Measurements from ENCODE around the gene ADGRV1.
"Not testable (repeated sequence)": the region's sequence is repeated elsewhere in the genome, so short reads cannot be mapped to it uniquely, and the experiment has no call there.

Gene ADGRV1

GRCh38 chr5:90996089-90996488 is 437.5 kb downstream of the ADGRV1 start:
- DNase-seq (ENCODE audit: low read depth) = no peak

GRCh38 chr5:90997082-90997481 is 438.5 kb downstream of the ADGRV1 start:
- no peak for DNase-seq (ENCODE audit: low read depth)

GRCh38 chr5:91000743-91001142 is 442.1 kb downstream of the ADGRV1 start:
- DNase-seq (ENCODE audit: low read depth) = no peak

- DNase-seq (ENCODE audit: low read depth) = no peak
Measured at GRCh38 chr5:91006713-91007112, 448.1 kb downstream of the ADGRV1 start.

GRCh38 chr5:91007251-91007650 is 448.7 kb downstream of the ADGRV1 start:
- no peak for DNase-seq (ENCODE audit: low read depth)

- no peak for DNase-seq (ENCODE audit: low read depth)
Measured at GRCh38 chr5:91007780-91008402, 449.3 kb downstream of the ADGRV1 start.

GRCh38 chr5:91010090-91010489 is 451.5 kb downstream of the ADGRV1 start:
- DNase-seq (ENCODE audit: low read depth) = no peak

GRCh38 chr5:91011029-91011428 is 452.4 kb downstream of the ADGRV1 start:
- DNase-seq (ENCODE audit: low read depth) = no peak

- not testable (repeated sequence) for DNase-seq (ENCODE audit: low read depth)
Measured at GRCh38 chr5:91012867-91013266, 454.3 kb downstream of the ADGRV1 start.

- no peak for DNase-seq (ENCODE audit: low read depth)
Measured at GRCh38 chr5:91016322-91016721, 457.7 kb downstream of the ADGRV1 start.

GRCh38 chr5:91016954-91017700 is 458.5 kb downstream of the ADGRV1 start:
- no peak for DNase-seq (ENCODE audit: low read depth)

- DNase-seq (ENCODE audit: low read depth) = no peak
Measured at GRCh38 chr5:91018200-91018599, 459.6 kb downstream of the ADGRV1 start.

- DNase-seq (ENCODE audit: low read depth) = no peak
Measured at GRCh38 chr5:91018712-91019371, 460.2 kb downstream of the ADGRV1 start.

GRCh38 chr5:91020065-91020800 is 461.6 kb downstream of the ADGRV1 start:
- DNase-seq (ENCODE audit: low read depth) = no peak

- DNase-seq (ENCODE audit: low read depth) = no peak
Measured at GRCh38 chr5:91022518-91022917, 463.9 kb downstream of the ADGRV1 start.

- no peak for DNase-seq (ENCODE audit: low read depth)
Measured at GRCh38 chr5:91024206-91024605, 465.6 kb downstream of the ADGRV1 start.

- no peak for DNase-seq (ENCODE audit: low read depth)
Measured at GRCh38 chr5:91024727-91025126, 466.1 kb downstream of the ADGRV1 start.

- no peak for DNase-seq (ENCODE audit: low read depth)
Measured at GRCh38 chr5:91025449-91025848, 466.9 kb downstream of the ADGRV1 start.

- no peak for DNase-seq (ENCODE audit: low read depth)
Measured at GRCh38 chr5:91025956-91026355, 467.4 kb downstream of the ADGRV1 start.

- DNase-seq (ENCODE audit: low read depth) = no peak
Measured at GRCh38 chr5:91026466-91026865, 467.9 kb downstream of the ADGRV1 start.

GRCh38 chr5:91027405-91028139 is 469.0 kb downstream of the ADGRV1 start:
- no peak for DNase-seq (ENCODE audit: low read depth)

GRCh38 chr5:91028499-91028956 is 469.9 kb downstream of the ADGRV1 start:
- DNase-seq (ENCODE audit: low read depth) = no peak

All from EH (cell line).